ENCODE results near the gene RAD1. TPM values are rescaled to one million over a fixed set of nuclear protein-coding genes. Genes with fewer than 3 reads are reported as not detected.

Gene RAD1
- polyA plus RNA-seq, 3 donors: 8.5 to 9.6 (median 9.4) TPM

- 100% methylated on average over 1 of the region's 3 CpGs for WGBS (ENCODE audit: insufficient coverage)
- peaks cover 71 to 97% of the 10 kb centered on the region in 2 donors for H3K36me3 ChIP-seq (replicated peaks in 1 of 2; ENCODE audit: control insufficient read depth in 1 of 2, insufficient read depth in 2 of 2, low read length in 2 of 2)
- H3K4me3 Mint-ChIP-seq: no peak overlapping the region
Measured at GRCh38 chr5:34941936-34942335, 26.6 kb upstream of the RAD1 start.

GRCh38 chr5:34932947-34933346 lies 17.6 kb upstream of the RAD1 start:
- no peak overlapping the region for H3K27ac Mint-ChIP-seq
- H3K4me1 ChIP-seq (ENCODE audit: control insufficient read depth in 1 of 2, insufficient read depth in 2 of 2, low read length in 2 of 2): peaks cover 16 to 21% of the 10 kb centered on the region in 2 donors
- no peak overlapping the region for H3K4me3 Mint-ChIP-seq
- H3K27me3 Mint-ChIP-seq (ENCODE audit: low read depth in 3 of 3): peaks cover 0 to 2% (median 0%) of the 10 kb centered on the region in 3 donors
- H3K9ac ChIP-seq (ENCODE audit: insufficient read depth, low read length, poor library complexity, severe bottlenecking): no peak overlapping the region
- no peaks in the 10 kb centered on the region for H3K9me3 Mint-ChIP-seq
- DNase-seq: no peak
- peaks cover 47% of the 10 kb centered on the region for H3K79me2 ChIP-seq (ENCODE audit: insufficient read depth, low read length)
- no peak overlapping the region for H3K4me2 ChIP-seq (replicated peaks; ENCODE audit: extremely low read depth, low read length, poor library complexity, severe bottlenecking)
- no peaks in the 10 kb centered on the region for H4K20me1 ChIP-seq (ENCODE audit: insufficient read depth, low read length)
- no peak overlapping the region for H3K27ac ChIP-seq (ENCODE audit: low read depth in 1 of 2, low read length in 2 of 2)
- WGBS (ENCODE audit: insufficient coverage): no CpG with 5 or more reads among the region's 2 CpGs
- no peak for TF ChIP-seq CTCF (IDR thresholded peaks at IDR 0.05)
- no peaks in the 10 kb centered on the region for H3K27me3 ChIP-seq (ENCODE audit: control insufficient read depth in 2 of 2, insufficient read depth in 2 of 2, low read length in 2 of 2)
- peaks cover 34 to 35% of the 10 kb centered on the region in 2 donors for H3K36me3 Mint-ChIP-seq
- intact Hi-C loops (cut with micrococcal nuclease): loop anchor here in 1 of 2 donors (10.0 kb wide), 1 partner anchor 1488 kb away; the partner anchor contains the start of gene TARS1
- peaks cover 36 to 44% of the 10 kb centered on the region in 2 donors for H3K36me3 ChIP-seq (replicated peaks in 1 of 2; ENCODE audit: control insufficient read depth in 1 of 2, insufficient read depth in 2 of 2, low read length in 2 of 2)
- no peaks in the 10 kb centered on the region for H3K9me3 ChIP-seq (replicated peaks in 1 of 2; ENCODE audit: control insufficient read depth in 1 of 2, insufficient read depth in 1 of 2, low read length in 2 of 2)
- no peak overlapping the region for H2AFZ ChIP-seq (ENCODE audit: insufficient read depth, low read depth, low read length, poor library complexity, severe bottlenecking)
- no peak overlapping the region for H3K4me3 ChIP-seq (replicated peaks in 1 of 3; ENCODE audit: low read depth in 2 of 3, low read length in 3 of 3)
- peaks cover 24% of the 10 kb centered on the region for H3K4me1 Mint-ChIP-seq

More at GRCh38 chr5:34941936-34942335, 26.6 kb upstream of the RAD1 start:
- Histone ChIP-seq H3K9me3 (replicated peaks in 1 of 2; ENCODE audit: control insufficient read depth in 1 of 2, insufficient read depth in 1 of 2, low read length in 2 of 2) (no peaks in the 10 kb centered on the region), H3K27me3 (ENCODE audit: control insufficient read depth in 2 of 2, insufficient read depth in 2 of 2, low read length in 2 of 2) (no peaks in the 10 kb centered on the region), H3K79me2 (ENCODE audit: insufficient read depth, low read length) (no peaks in the 10 kb centered on the region), H3K4me2 (replicated peaks; ENCODE audit: extremely low read depth, low read length, poor library complexity, severe bottlenecking) (no peak overlapping the region), H3K4me3 (replicated peaks in 1 of 3; ENCODE audit: low read depth in 2 of 3, low read length in 3 of 3) (no peak overlapping the region), H3K4me1 (ENCODE audit: control insufficient read depth in 1 of 2, insufficient read depth in 2 of 2, low read length in 2 of 2) (no peaks in the 10 kb centered on the region), H3K9ac (ENCODE audit: insufficient read depth, low read length, poor library complexity, severe bottlenecking) (no peak overlapping the region), H4K20me1 (ENCODE audit: insufficient read depth, low read length) (no peaks in the 10 kb centered on the region), H3K27ac (ENCODE audit: low read depth in 1 of 2, low read length in 2 of 2) (no peak overlapping the region), H2AFZ (ENCODE audit: insufficient read depth, low read depth, low read length, poor library complexity, severe bottlenecking) (no peak overlapping the region)
- Mint-ChIP-seq H3K4me1 (no peaks in the 10 kb centered on the region), H3K27me3 (ENCODE audit: low read depth in 3 of 3) (peaks cover 0 to 2% (median 0%) of the 10 kb centered on the region in 3 donors), H3K9me3 (no peaks in the 10 kb centered on the region), H3K36me3 (peaks cover 66 to 88% of the 10 kb centered on the region in 2 donors), H3K27ac (no peak overlapping the region)
- TF ChIP-seq CTCF (IDR thresholded peaks at IDR 0.05): no peak
- intact Hi-C loops (cut with micrococcal nuclease): no loop called here
- DNase-seq: no peak
